ENCODE results near the gene COL18A1.

- TF ChIP-seq CTCF (IDR thresholded peaks at IDR 0.05), result no peak
- no peak for TF ChIP-seq POLR2A (IDR thresholded peaks at IDR 0.05)
Observed at GRCh38 chr21:45545236-45545570, 140.2 kb downstream of the COL18A1 start.
